ENCODE measurements around the gene HGS. TPM values are rescaled to one million over a fixed set of nuclear protein-coding genes. Genes with fewer than 3 reads are reported as not detected.

The HGS gene
- total and polyA plus RNA-seq, 2 of the 8 experiments (the other 6 are each of a cell fraction or from before 2014, with no cell fraction given): 80.8 to 99.7 TPM

DNA sequence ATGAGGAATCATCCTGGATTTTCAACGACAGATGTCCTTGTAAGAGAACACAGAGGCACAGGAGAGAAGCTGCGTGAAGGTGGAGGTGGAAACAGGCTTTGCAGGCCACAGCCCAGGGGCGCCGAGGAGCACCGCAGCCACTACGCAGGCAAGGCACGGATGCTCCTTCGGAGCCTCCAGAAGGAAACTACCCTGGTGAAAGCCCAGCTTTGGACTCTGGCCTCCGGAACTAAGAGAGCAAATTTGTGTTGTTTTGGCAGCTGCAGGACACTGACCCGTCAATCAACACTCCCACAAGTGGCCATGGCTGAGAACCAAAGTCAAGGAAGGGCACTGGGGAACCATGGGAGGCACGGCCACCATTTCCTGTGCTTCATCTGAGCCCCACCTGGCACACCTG lies 3.7 kb upstream of the HGS start:
- peaks cover 0 to 3% (median 0%) of the 10 kb centered on the region in 4 experiments; a peak in 1 of 8 replicates for H3K36me3 ChIP-seq (ENCODE audit: control insufficient read depth in 2 of 4, insufficient read depth in 4 of 4, low read length in 3 of 4)
- H3K4me1 ChIP-seq (replicated peaks in 1 of 4; ENCODE audit: control insufficient read depth in 3 of 4, insufficient read depth in 4 of 4, low read length in 3 of 4): peaks cover under 1 to 14% (median 7%) of the 10 kb centered on the region in 4 experiments; a peak in 6 of 7 replicates
- H4K91ac ChIP-seq (replicated peaks; ENCODE audit: insufficient read length, low read length): no peak overlapping the region
- H3K27me3 ChIP-seq (replicated peaks in 1 of 4; ENCODE audit: control insufficient read depth in 3 of 4, extremely low read depth in 1 of 4, insufficient read depth in 3 of 4, low read length in 3 of 4): no peaks in the 10 kb centered on the region; a peak in 1 of 7 replicates
- H3K79me2 ChIP-seq (ENCODE audit: control insufficient read depth in 1 of 2, insufficient read depth in 2 of 2, low read length in 2 of 2): peaks cover 4 to 28% of the 10 kb centered on the region in 2 experiments; a peak in 3 of 4 replicates
- peaks cover 0 to 20% of the 10 kb centered on the region in 2 experiments for H4K20me1 ChIP-seq (replicated peaks in 1 of 2; ENCODE audit: control insufficient read depth in 1 of 2, insufficient read depth in 2 of 2, low read length in 2 of 2)
- H2BK15ac ChIP-seq (ENCODE audit: low read length): no peak overlapping the region
- H3K14ac ChIP-seq (ENCODE audit: insufficient read length): no peak overlapping the region
- no peak overlapping the region for H3K9ac ChIP-seq (replicated peaks in 1 of 4; ENCODE audit: extremely low read depth in 1 of 4, low read depth in 3 of 4, low read length in 3 of 4)
- no peak for TF ChIP-seq BCL11A (IDR thresholded peaks at IDR 0.05; ENCODE audit: low read depth in 2 of 2, low read length in 2 of 2)
- no peak for TF ChIP-seq POLR2AphosphoS5 (IDR thresholded peaks at IDR 0.05; ENCODE audit: low read depth, low read length)
- no peak for TF ChIP-seq CEBPB (IDR thresholded peaks at IDR 0.05; ENCODE audit: low read depth, low read length)
- TF ChIP-seq SAP30 (IDR thresholded peaks at IDR 0.05; ENCODE audit: insufficient read depth, insufficient replicate concordance, low read length): no peak
- no peak for TF ChIP-seq KDM1A (IDR thresholded peaks at IDR 0.05; ENCODE audit: borderline replicate concordance, low read length)
- H3K4me2 ChIP-seq (ENCODE audit: insufficient read depth in 1 of 2, low read depth in 2 of 2, low read length in 2 of 2): no peak overlapping the region
- no peak overlapping the region for H2BK5ac ChIP-seq (ENCODE audit: low read depth, low read length)
- H3K23me2 ChIP-seq (ENCODE audit: low read depth, low read length): peaks cover 12% of the 10 kb centered on the region
- ChIA-PET POLR2A (ENCODE audit: partially characterized antibody) (interaction anchor here (1.1 to 28.4 kb wide), 6 partner anchors 11 to 162 kb away, joined by 3 to 436 read pairs (median 10); partner anchors contain the start of genes CCDC137, MRPL12, OXLD1 and SLC25A10), CTCF (ENCODE audit: partially characterized antibody) (interaction anchor here (0.7 to 2.0 kb wide), 4 partner anchors 12 to 50 kb away, joined by 3 to 10 read pairs (median 4); no protein-coding TSS in a partner anchor)
- H3K9me3 ChIP-seq (ENCODE audit: insufficient read depth in 2 of 2, low read depth in 1 of 2, low read length in 1 of 2): no peaks in the 10 kb centered on the region
- H2AFZ ChIP-seq (ENCODE audit: low read length): no peak overlapping the region
- FAIRE-seq (no peak), DNase-seq (ENCODE audit: low read depth in 1 of 2, low spot score in 2 of 2) (no peak)
- 91% methylated on average over 11 of the region's 11 CpGs; no CpG with 5 or more reads in 1 of the 2 experiments for WGBS, 2 experiments (ENCODE audit: extremely low coverage in 1 of 2, insufficient coverage in 1 of 2, insufficient read length in 1 of 2, insufficient replicate concordance in 2 of 2, low coverage in 1 of 2, low lambda C conversion rate in 2 of 2, missing lambda C conversion rate in 1 of 2)
- no peak overlapping the region for H3K4ac ChIP-seq (replicated peaks; ENCODE audit: insufficient read length, low read depth, low read length)
- H3K56ac ChIP-seq (replicated peaks; ENCODE audit: insufficient read length, low read depth, low read length): no peak overlapping the region
- no peak overlapping the region for H3K18ac ChIP-seq (ENCODE audit: extremely low read depth, low read length)
- H2BK12ac ChIP-seq (ENCODE audit: low read depth, low read length): no peak overlapping the region
- H3K4me3 ChIP-seq (ENCODE audit: extremely low read depth in 1 of 4, insufficient read depth in 2 of 4, low read depth in 3 of 4, low read length in 4 of 4): no peak overlapping the region
- no peak overlapping the region for H2BK120ac ChIP-seq (replicated peaks; ENCODE audit: low read depth, low read length)
- H2BK20ac ChIP-seq (ENCODE audit: low read length): no peak overlapping the region
- H3K23ac ChIP-seq (ENCODE audit: insufficient read length): no peak overlapping the region
- H4K5ac ChIP-seq (ENCODE audit: insufficient read length, low read depth, low read length): no peak overlapping the region
- H3K79me1 ChIP-seq (ENCODE audit: low read depth, low read length): peaks cover 12% of the 10 kb centered on the region
- H2AK5ac ChIP-seq (ENCODE audit: low read depth, low read length): no peak overlapping the region
- no peak overlapping the region for H4K8ac ChIP-seq (ENCODE audit: extremely low read depth, insufficient read depth, low read length)
- no peak overlapping the region for H3K27ac ChIP-seq (ENCODE audit: low read depth, low read length)

Data from H1 (cell line).